ENCODE data around the gene RPL12. TPM values are rescaled to one million over a fixed set of nuclear protein-coding genes. Genes with fewer than 3 reads are reported as not detected.

RPL12 gene
- total RNA-seq, 1 donor from 2014 or later, result 3,182 TPM

DNA sequence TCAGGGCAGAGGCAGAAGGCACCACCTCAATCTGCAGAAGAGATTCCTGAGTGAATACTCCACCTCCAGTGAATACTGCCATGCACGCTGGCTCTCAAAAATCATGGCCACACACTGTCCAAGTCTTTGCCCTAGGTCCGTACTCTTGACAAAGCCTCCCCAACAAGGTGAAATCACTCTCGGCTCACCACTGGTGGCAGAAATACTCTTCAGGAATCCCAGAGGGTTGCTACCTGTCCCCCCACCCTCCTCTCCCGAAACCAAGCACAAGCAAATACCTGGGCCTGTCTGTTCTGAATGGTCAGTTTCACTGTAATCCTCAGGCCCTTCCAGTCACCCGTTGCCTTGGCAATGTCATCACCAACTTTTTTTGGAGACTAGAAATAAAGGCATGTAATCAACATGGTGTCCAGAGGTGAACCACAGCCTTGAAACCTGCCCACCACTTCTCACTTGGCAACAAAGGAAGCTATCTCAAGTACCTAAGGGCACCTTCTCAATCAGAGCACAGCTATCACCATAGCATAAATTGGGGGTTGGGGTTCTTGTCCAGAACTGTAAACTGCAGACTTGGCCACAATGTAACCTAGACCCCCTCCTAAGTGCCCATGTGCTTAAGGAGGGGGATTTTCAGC lies 1.8 kb downstream of the RPL12 start:
- H3K4me3 ChIP-seq (ENCODE audit: low read depth, low read length), result peak overlapping the region; percentile 97
- no peak for DNase-seq (ENCODE audit: low read depth)
- TF ChIP-seq, protein P1, sequence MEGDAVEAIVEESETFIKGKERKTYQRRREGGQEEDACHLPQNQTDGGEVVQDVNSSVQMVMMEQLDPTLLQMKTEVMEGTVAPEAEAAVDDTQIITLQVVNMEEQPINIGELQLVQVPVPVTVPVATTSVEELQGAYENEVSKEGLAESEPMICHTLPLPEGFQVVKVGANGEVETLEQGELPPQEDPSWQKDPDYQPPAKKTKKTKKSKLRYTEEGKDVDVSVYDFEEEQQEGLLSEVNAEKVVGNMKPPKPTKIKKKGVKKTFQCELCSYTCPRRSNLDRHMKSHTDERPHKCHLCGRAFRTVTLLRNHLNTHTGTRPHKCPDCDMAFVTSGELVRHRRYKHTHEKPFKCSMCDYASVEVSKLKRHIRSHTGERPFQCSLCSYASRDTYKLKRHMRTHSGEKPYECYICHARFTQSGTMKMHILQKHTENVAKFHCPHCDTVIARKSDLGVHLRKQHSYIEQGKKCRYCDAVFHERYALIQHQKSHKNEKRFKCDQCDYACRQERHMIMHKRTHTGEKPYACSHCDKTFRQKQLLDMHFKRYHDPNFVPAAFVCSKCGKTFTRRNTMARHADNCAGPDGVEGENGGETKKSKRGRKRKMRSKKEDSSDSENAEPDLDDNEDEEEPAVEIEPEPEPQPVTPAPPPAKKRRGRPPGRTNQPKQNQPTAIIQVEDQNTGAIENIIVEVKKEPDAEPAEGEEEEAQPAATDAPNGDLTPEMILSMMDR (conservative IDR thresholded peaks at IDR 0.05; ENCODE audit: low read depth, low read length), result no peak

DNA sequence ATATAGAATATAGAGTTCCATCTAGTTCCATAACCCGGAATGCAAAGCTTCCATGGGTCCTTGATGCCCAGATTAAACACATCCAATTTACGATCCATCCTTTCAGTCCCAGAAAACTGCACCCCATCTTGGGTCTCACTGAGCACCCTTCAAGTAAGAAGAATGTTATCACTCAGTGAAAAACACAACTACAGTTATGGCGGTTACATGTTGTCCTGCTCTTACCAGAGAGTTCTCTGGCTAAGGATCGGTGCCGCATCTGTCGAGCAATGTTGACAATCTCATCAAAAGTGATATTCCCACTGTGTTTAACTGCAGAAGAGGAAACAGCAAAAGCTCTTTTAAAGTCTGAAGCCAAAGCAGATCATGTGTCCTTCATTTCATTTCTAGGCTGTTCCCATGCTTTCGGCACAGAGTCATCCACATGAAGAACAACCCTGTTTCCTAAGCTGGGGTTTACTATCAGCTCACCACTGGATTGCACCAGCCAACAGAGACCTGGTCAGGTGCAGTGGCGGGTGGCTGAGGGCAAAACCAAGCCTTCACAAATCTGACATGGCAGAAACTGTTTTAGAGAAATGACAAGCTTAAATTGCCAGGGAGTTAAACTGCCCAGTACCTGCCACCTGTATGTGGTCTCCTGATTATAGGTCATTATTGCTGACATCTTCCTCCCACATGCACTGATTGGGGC lies 2.9 kb downstream of the RPL12 start:
- DNase-seq (ENCODE audit: low read depth), result no peak
- H3K4me3 ChIP-seq (ENCODE audit: low read depth, low read length), result peak overlapping the region; percentile 97
- TF ChIP-seq, protein P1 (conservative IDR thresholded peaks at IDR 0.05; ENCODE audit: low read depth, low read length), result no peak

DNA sequence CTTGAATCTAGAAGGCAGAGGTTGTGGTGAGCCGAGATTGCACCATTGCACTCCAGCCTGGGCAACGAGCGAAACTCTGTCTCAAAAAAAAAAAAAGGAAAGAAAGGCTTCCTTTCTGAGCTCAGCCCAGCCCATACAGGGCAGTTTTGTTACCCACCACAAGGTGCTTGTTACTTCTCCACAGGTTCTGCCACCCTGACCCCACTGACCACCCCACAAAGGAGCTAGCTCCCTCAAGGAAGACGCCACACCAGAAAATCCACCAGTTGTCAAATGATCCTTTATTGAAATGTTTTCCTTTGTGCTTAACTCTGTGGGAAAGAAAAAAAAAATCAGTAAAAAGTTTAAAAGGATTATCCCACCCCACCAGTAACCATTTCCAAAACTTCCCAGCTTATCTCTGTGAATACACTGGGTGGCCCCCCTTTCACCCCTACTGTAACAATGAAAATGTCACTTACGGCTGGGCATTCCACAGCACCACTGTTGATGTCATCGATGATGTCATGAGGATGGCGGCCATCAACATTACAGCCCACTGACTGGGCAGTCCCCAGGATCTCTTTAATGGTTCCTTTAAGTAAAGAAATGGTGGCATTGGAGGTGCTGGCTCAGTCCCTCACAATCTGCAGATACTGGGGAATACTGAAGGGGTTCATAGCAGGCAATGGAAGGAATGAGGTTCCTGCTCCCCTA lies 3.6 kb downstream of the RPL12 start:
- TF ChIP-seq, protein P1 (conservative IDR thresholded peaks at IDR 0.05; ENCODE audit: low read depth, low read length), result no peak
- DNase-seq (ENCODE audit: low read depth), result no peak
- H3K4me3 ChIP-seq (ENCODE audit: low read depth, low read length), result no peak overlapping the region

DNA sequence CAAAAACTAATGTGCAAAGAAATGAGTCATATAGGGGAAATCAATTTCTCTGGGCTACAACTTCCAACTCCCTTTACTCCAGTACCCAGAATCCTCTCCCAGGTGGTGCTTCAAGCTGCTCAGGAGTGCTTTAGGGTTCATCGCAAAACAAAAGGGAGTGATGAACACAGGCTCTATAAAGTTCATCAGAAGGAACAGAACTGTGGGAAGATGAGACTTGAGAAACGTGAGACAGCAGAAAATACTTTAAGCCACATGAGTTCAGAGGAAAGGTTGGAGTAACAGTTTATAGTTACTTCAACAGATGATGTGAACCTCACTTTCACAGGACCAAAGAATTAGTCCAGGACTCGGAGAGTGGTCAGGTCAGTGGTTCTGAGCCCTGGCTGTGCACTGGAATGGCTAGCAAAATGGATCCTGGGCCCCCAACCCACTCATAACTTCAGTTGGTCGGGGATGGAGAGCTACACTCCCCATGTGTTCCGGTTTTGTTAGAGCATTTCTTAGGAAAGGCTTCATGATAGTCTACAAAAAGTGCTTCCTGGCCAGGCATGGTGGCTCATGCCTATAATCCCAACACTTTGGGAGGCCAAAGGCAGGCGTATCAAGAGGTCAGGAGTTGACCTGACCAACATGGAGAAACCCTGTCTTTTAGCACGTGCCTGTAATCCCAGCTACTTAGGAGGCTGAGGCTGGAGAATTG lies 4.3 kb downstream of the RPL12 start:
- no peak for DNase-seq (ENCODE audit: low read depth)
- H3K4me3 ChIP-seq (ENCODE audit: low read depth, low read length), result no peak overlapping the region
- TF ChIP-seq, protein P1 (conservative IDR thresholded peaks at IDR 0.05; ENCODE audit: low read depth, low read length), result no peak

DNA sequence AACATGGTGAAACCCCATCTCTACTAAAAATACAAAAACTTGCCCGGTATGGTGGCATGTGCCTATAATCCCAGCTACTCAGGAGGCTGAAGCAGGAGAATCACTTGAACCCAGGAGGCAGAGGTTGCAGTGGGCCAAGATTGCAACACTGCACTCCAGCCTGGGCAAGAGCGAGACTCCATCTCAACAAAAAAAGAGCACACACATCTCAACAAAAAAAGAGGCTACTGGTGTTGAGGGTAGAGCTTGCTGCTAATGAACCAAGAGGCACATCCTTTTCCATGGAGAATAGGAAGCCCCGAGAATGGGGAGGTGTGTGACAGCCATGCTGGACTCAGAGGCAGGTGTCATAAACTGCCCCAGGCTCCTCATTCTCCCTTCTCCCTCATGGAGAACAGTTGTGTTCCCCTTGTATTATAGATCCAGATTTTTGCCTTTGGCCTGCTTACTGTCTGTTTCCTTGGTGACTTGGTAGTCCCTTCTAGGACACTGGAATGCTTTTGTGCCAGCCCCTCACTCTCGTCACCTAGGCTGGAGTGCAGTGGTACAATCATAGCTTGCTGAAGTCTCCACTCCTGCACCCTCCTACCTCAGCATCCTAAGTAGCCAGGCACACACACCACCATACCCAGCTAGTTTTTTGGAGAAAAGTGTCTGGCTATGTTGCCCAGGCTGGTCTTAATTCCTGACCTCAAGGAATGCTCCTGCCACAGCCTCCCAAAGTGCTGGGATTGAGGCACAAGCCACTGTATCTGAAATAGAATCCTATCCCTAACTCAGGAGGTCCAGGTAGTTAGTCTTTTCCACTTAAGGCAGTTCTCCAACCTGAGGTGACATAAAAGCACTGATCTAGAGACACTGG lies 5.1 kb downstream of the RPL12 start:
- H3K4me3 ChIP-seq (ENCODE audit: low read depth, low read length), result no peak overlapping the region
- TF ChIP-seq, protein P1 (conservative IDR thresholded peaks at IDR 0.05; ENCODE audit: low read depth, low read length), result no peak
- no peak for DNase-seq (ENCODE audit: low read depth)
